ENCODE measurements around the gene ATG16L1. TPM values are rescaled to one million over a fixed set of nuclear protein-coding genes. Genes with fewer than 3 reads are reported as not detected.

ATG16L1 gene
- 30.7 and 37.1 TPM in 2 replicates for total RNA-seq

DNA sequence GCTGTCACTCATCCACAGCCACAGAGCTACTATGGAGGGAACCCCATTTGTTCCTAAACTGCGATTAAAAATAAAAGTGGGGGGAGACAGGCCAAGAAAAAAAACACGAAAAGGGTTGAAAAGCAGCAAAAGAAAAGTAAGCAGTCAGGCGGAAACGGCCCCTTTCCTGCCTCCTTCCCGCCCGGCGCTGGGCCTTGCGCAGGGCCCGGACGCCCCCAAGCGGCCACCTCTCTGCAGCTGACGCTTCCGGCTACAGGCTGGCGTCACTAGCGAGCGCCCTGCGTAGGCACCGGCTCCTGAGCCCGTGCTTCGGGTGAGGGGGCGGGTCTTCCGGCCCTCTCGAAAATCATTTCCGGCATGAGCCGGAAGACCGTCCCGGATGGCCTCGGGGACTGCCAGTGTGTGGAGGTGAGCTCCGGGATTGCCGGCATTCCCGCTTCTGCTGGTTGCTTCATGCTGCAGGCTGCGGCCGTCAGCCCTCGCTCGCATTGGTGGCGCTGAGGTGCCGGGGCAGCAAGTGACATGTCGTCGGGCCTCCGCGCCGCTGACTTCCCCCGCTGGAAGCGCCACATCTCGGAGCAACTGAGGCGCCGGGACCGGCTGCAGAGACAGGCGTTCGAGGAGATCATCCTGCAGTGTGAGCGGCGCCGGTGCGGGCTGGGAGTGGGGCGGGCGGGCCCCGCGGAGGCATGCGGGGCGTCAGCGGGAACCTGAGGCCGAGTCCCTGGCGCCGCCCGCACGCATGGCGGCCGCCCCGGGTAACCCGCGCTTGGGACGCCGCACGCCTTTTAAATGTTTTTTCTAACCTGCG is at the start of gene ATG16L1:
TSS of gene ATG16L1 (plus strand) at position 368 of the 811 bp plus-strand sequence. CDS start at position 523, 155 bp downstream.

DNA sequence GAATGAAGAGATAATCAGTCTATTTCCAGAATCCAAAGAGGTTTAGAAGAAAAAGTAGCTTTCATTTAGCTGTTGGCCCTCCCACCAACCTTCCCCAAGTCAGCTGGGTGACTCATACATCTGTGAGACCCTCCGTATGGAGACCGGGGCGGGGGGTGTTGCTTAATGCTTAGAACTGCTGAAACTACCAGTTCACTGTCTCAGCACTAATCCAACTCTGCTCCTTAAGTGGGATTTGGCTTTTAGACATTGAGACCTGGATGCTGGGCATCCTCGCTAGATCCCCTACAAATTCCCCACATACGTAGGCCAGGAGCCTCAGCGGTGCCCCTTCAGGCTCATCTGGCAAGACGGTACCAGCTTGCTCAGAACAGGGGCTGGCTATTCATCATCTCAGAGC is 56.1 kb downstream of the ATG16L1 start, which contains the start of gene SAG:
TSS of gene SAG (plus strand) at position 252 of the 400 bp plus-strand sequence. CDS start 1,374 bp downstream, outside the sequence.

Other genes starting within 250 kb of the ATG16L1 start
- 0.09 and 1.5 TPM in 2 replicates for gene NGEF, start 238.4 kb upstream of the ATG16L1 start, total RNA-seq
- gene NEU2, start 219.0 kb upstream of the ATG16L1 start, total RNA-seq = not detected in 2 replicates
- 26.9 and 28.6 TPM in 2 replicates for gene INPP5D, start 191.3 kb upstream of the ATG16L1 start, total RNA-seq
- gene SAG, start 56.1 kb downstream of the ATG16L1 start, total RNA-seq = not detected in 2 replicates
- gene DGKD, start 102.8 kb downstream of the ATG16L1 start, total RNA-seq = 8.5 and 14.1 TPM in 2 replicates